Middle frontal gyrus (tissue), 1 donor: ENCODE measurements around the gene DDX27.
A peak's percentile ranks its signal among the peaks of the same experiment; 100 is the strongest.

Experiments
- DNase-seq: peaks from one replicate; pipeline ENCODE4 v3.0.0-alpha.2; 2015; ENCODE audit warnings: low spot score; ENCODE audit errors: extremely low spot score

Gene DDX27

GRCh38 chr20:49276961-49277785, 58.0 kb downstream of the DDX27 start:
- DNase-seq, result no peak

- DNase-seq, result no peak
These were observed 58.5 kb downstream of the DDX27 start for GRCh38 chr20:49277786-49278035.

- peak; percentile 99 for DNase-seq
These were observed 59.0 kb downstream of the DDX27 start, which contains the start of gene ZNFX1 for GRCh38 chr20:49278036-49278817. ZNFX1 (minus strand) TSS chr20:49278057; CDS start chr20:49275839, 2,218 bp downstream.

GRCh38 chr20:49278818-49279676, 59.8 kb downstream of the DDX27 start:
- DNase-seq, result no peak

GRCh38 chr20:49279677-49280462, 60.7 kb downstream of the DDX27 start:
- no peak for DNase-seq

GRCh38 chr20:49280463-49281058, 61.3 kb downstream of the DDX27 start:
- DNase-seq, result no peak

GRCh38 chr20:49281059-49281912, 62.1 kb downstream of the DDX27 start:
- no peak for DNase-seq

GRCh38 chr20:49281913-49282467, 62.8 kb downstream of the DDX27 start:
- DNase-seq, result no peak

GRCh38 chr20:49282584-49283171, 63.5 kb downstream of the DDX27 start:
- DNase-seq, result no peak

- DNase-seq, result no peak
These were observed 64.0 kb downstream of the DDX27 start for GRCh38 chr20:49283176-49283702.

- no peak for DNase-seq
These were observed 64.7 kb downstream of the DDX27 start for GRCh38 chr20:49283703-49284625.

- no peak for DNase-seq
These were observed 65.6 kb downstream of the DDX27 start for GRCh38 chr20:49284818-49285217.

GRCh38 chr20:49285233-49285668, 66.0 kb downstream of the DDX27 start:
- no peak for DNase-seq

- DNase-seq, result no peak
These were observed 66.7 kb downstream of the DDX27 start for GRCh38 chr20:49285813-49286494.

- no peak for DNase-seq
These were observed 67.7 kb downstream of the DDX27 start for GRCh38 chr20:49286689-49287551.
